HG03097 (cell line): ENCODE results near the gene CPB2.

ENCODE experiments used
- ATAC-seq: cut with Tn5 transposase; IDR thresholded peaks from one replicate; pipeline ENCODE4 v1.9.1; 2021; ENCODE audit not compliant: unreplicated experiment, low FRiP score

Gene CPB2

DNA sequence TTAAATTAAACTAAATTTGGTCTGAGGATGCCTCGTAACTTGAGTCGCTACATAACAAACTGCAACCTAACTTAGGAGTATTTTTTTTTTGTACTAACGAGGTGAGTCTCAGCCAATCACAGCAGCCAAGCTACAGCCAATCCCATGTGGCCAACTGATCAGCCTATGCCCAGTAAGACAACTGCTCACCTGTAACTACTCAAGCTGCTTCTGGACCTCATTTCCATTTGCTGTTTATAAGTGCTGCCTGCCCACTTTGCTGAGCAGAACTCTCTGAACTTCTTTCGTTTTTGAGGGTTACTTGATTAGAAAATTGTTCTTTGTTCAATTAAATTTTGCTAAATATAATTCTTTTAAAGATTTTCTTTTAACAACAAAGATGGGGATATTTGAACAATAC lies 3.8 kb downstream of the CPB2 start:
- ATAC-seq, result no peak

DNA sequence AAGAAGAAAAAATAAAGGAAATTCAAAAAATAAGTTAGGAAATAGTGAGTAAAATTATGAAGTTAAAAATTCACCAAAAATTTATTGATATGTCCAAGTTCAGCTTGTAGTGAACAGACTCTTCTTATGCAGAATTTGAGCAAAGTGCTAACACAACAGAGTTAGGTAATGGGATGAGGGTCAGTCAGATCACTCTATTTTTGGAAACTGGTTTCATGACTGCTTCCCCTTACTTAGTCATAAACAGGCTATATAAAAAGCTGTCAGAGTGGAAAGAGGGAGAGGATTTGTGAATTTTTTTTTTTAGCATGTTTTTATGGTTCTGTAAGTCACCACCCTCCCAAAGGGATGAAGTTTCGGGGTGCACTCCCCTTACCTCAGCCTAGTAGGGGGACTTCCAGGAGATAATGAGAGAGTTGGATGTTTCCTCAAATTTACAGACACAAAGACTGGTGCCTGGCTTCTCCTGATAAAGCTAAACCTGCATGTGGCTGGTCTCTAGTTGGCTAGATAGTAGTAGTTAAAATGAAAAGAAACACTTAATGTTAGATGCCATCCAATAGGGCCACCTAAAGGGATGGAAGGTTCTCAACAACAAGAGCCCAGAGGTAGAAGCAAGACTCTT lies 4.5 kb downstream of the CPB2 start:
- ATAC-seq, result no peak

DNA sequence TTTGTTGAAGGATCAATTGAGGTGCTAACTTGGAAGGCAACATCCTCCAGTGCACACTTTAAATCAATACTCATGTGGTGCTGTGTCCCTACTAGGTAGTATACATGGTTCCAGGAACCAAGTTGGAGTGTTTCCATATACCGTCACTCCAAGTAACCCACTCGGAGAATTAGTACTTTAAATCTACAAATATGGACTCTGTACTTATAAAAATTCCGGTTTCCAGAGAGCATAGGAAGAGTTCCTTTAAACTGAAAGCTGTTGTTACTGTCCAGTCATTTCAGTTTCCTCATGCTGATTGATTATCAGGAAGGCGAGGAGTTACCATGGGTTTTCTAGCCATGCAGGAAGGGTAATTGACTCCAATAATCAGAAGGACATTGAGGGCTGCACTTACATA lies 7.2 kb downstream of the CPB2 start:
- no peak for ATAC-seq

DNA sequence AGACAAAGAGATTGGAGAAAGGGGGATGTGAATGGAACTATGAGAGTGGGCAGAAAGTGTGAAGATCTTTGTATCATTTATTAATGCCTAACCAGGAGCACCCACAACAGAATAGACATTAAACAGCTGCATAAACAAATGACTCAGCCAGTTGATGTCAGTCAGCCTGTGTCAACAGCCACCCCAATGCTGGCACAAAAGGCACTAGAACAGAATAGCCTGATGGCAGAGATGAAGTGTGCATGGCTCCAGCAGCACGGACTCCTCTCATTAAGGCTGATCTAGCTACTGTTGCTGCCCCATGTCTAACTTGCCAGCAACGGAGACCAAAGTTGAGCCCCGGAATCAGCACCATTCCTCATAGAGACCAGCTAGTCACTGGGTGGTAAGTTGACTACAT lies 7.8 kb downstream of the CPB2 start:
- no peak for ATAC-seq

DNA sequence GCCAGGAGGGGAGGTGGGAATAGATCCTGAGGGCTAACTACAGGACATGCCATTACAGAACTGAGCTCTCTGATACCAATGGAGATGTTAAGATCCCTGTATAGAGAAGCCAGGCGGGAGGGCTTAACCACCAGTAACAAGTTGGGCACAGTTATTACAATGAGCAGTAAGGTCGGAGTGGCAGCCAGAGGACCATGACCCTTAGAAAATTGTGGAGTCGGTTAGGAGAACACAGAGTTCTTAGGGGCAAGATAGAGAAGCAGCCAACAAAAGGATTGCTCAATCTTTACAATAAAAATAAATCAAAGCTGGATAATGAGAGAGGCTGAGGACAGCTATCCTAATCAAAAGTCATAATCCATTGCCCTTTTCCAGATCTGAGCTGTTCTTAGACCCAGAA lies 10.4 kb downstream of the CPB2 start:
- ATAC-seq, result no peak

DNA sequence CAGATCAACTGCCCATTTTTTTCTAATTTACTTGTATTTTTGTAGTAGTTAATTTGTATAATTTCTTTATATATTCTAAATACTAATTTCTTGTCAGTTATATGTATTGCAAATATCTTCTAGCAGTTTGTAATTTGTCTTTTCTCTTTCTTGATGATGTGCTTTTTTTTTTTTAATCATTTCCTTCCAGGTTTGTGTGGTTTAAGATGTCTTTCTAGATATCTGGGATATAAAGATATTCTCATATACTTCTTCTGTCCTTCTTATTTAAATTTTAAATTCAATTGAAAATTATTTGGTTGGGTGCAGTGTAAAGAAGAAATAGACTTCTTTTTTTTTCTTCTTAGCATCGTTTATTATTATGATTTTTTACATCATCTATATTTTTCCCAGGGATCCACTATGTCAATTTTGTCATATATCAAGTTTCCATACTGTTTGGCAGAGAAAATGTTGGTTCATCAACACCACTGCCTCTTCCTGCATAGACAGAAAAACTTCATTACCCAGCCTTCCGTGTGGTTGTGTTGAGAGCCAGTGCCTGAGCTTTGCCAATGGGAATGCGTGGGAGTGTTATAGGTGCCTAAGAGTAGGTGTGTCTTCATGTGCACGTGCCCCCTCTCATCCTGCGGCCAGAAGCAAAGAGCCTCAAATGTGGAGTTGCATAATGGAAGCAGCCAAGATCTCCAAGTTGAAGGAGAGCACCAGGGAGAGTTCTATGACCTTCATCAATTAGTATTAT lies 15.8 kb downstream of the CPB2 start:
- no peak for ATAC-seq

DNA sequence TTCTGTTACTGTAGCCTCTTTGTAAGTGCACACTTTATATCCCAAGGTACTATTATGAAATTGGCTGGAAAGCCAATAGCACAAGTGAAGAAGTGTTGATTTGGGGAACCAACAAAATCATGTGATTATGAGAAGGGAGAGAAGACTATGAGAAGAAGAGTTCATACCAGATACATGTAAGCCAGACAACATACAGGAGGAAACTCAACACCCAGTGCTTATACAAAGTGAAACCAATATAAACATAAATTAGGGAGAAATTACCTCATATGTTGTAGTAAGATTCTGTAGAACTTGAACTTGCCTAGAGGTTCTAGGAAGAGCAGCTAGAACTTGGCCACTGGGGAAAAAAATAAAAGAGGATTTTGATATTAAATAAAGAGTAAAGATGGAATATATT lies 17.4 kb downstream of the CPB2 start:
- no peak for ATAC-seq

DNA sequence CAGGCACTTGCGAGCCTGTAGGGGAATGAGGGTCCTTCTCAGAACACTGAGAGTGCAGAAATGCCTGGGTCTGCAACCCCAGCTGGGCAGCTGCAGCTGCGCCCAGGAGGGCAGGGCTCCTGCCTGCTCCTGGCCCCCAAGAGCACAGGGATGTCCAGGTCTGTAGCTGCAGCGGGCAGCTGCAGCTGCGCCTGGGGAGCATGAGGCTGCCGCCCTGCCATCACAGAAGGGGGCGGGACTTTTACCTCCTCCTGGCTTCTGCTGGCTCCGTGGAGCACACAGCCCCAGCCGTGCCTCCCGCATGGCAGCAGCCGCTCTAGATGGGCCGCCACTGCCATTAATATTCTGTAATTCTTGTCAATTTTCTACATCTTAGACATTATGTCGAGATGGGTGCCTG lies 17.8 kb downstream of the CPB2 start:
- ATAC-seq, result no peak

DNA sequence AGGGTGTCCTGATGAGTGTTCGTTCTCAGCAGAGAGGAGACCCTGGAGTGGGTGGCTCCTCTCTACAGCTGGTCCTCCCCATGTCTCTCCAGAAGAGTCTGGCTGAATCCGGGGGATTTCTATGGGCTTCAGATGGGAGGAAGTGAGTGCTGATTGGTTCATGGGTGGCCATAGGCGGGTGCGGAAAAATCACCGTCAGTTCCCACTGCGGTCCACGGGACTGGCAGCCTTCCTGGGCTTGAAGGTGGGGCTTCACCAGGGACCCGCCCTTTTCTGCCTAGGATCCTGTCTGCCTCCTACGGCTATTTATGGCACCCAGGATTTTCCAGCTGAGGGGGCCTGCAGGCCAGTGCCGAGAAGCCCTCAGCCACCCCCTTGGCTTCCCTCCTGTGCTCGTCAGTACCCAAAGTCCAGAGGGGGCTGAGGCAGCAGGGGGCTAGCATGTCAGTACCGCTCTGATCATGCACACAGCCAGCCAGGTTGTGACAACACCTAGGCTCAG lies 18.4 kb downstream of the CPB2 start:
- ATAC-seq, result no peak

DNA sequence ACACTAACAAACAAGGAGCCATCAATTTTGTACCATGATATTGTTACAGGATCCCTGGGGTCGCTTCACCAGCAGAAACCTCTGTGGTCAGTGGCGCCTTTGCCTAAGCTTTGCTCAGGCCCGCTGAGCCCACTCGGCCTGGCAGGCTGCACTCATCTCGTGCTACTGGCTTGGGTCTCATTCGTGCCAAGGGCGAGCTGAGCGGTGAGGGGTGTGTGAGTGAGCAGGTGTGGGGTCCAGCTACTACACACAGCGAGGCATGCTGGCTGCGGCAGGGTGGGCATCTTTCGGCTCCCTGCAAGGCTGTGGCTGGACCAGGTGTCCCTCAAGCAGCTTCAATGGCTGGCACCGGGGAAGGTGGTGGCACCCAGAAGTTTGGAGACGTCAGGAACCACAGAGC lies 19.1 kb downstream of the CPB2 start:
- no peak for ATAC-seq

DNA sequence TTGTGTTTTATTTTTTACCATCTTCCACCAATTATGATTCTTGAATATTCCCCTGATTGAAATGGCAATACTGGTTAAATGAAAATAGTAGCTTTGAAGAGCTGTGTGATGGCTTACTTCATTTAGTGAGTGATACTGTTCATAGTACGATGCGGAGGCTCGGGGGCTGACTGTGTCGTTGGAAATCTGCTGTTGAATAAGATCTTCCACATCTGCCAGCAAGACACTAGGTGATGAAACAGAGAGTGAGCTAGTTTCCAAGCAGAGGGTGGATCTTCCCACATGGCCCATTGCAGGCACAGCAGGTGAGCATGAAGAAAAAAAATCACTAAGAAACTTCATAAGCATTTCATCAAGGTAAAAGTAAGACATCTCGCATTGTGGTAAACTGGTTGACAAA lies 22.5 kb downstream of the CPB2 start:
- ATAC-seq, result no peak

DNA sequence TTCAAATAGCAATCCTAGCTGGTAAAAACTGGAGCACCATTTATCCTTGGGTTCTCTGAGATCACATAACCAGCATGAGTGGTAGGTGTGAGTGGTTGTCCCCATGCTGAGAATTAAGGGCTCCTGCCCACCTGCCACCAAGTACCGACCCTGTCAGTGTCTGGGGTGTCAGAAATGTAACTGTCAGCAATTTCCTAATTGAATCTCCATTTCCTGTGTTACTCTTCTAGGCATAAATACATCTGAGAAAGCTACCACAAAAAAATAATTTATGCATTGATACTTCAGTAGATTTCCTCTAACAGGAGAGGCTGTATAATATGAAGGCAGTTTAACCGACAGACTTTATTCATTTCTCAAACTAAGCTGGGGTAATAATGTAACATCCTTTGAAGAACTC lies 25.1 kb downstream of the CPB2 start:
- ATAC-seq, result no peak

DNA sequence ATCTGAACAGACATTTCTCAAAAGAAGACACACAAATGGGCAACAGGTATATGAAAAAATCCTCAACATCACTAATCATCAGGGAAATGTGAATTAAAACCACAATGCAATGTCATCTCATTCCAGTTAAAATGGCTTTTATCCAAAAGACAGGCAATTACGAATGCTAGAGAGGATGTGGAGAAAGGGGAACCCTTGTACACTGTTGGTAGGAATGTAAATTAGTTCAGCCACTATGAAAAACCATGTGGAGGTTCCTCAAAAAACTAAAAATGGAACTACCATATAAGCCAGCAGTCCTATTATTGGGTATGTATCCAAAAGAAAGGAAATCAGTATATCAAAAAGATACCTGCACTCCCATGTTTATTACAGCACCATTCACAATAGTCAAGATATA lies 27.6 kb downstream of the CPB2 start:
- ATAC-seq, result no peak

DNA sequence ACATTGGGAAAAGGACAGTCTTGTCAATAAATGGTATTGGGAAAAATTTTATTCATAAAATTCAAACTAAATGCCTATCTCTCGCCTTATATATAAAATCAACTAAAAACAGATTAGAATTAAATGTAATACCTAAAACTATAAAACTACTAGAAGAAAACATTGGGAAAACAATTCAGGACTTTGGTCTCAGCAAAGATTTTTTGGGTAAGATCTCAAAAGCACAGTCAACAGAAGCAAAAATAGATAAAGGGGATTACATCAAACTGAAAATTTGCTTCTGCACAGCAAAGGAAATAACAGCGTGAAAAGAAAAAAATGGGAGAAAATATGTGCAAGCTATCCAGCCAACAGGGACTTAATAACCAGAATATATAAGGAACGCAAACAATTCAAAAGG lies 28.0 kb downstream of the CPB2 start:
- no peak for ATAC-seq

DNA sequence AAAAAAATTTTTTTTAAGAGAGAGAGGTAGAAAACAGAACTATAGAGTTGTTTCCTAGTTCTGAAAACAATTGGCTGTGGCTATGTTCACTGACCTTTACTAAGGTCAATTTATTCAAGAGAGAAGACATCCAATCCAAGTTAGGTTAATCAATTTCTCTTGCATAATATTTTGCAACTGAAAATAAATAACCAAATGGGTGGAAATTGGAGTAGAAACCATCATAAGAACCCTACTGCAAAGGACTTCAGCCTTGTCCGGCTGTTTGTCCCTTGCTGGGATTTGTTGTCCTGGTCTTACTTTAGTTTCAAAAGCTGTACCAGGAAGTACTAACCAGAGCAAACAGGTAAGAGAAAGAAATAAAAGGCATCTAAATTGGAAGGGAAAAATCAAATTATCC lies 29.0 kb downstream of the CPB2 start:
- no peak for ATAC-seq

DNA sequence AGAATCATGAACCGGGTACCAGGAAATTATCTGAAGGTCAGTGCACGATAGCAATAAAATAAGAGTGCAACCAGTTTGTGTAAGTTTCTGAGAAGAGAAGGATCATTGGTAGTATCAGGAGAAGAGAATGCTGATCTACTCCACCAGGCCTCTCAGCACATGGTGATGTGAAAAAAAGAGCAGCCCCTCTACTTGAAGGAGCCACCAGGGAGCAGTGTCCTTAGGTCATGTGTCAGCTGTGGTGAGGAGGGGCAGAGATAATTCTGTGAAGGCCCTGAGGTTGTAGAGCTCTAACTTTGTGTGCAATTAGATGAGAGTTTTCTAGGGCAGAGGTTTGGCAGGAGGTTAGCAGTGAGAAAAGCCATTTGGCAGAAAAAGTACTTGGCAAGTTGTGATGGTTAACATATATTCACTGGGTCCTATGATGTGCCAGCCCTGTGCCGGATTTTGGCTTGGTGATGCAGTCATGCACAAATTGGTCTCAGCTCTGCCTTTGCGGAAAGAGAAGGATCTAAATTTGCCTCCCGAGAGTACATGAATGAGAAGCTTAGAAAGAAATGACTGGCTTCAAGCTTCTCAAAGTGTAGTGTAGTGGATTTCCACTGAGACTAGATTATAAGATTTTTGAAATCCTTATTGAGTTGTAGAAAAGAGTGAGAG lies 33.1 kb downstream of the CPB2 start:
- no peak for ATAC-seq

DNA sequence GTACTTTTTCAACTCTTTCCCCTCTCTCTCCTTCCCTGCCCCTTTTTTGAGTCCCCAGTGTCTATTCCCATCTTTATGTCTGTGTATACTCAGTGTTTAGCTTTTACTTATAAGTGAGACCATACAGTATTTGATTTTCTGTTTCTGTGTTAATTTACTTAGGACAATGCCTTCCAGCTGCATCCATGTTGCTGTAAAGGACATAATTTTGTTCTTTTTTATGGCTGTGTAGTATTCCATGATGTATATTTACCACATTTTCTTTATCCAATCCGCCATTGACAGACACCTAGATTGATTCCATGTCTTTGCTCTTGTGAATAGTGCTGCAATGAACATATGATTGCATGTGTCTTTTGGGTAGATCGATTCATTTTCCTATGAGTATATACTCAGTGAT lies 41.5 kb downstream of the CPB2 start:
- ATAC-seq, result no peak

DNA sequence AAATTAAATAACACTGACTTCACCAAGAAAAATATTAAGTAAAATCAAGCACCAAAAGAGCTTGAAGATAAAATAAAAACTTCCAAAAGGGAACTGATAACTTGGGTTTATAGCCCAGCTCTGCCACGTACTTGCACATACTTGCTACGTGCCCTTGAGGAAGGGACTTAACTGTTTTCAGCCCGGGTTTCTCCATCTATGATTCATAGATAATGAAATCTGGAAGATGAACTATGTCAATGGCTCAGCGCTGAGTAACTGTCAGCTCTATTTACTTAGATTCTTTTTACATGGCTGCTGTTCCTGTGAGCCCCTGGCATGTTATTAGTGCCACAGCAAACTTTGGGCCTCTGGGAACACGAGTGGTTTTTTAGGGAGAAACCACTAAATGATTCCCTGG lies 42.6 kb downstream of the CPB2 start:
- ATAC-seq, result no peak

DNA sequence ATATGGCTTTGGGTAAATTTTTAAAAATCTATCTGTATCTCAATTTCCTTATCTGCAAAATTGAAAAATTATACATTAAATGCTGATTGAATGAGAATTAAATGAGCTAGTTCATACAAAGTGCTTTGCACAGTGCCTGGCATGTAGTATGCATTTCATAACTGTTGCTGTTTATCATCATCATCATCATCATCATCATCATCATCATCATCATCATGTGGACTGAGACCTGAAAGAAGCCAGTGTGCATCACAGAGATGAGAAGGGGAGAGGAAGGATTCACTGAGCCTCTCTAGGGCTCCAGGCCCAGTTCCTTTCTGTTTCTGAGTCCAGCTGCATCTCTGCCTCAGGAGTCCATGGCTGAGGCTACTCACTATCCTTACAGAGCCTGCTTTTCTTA lies 45.4 kb downstream of the CPB2 start:
- no peak for ATAC-seq

DNA sequence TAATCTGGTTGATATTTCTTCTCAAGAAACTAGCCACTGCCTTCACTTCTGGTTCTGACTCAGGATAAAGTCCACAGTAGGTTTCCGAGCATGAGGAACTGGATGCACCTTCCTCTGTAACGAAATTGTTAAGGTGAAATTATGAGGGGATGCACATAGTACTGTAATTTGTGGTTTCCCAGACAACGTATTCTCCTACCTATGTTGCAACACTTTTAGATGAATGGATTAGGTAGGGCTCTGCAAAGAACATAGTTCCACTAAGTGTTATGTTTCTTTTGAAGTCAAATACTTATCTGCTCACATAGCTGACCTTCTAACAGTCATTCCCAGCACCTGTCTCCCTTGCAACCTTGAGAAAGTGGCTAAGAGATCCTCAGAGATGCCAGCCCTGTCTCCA lies 46.6 kb downstream of the CPB2 start:
- ATAC-seq, result no peak

DNA sequence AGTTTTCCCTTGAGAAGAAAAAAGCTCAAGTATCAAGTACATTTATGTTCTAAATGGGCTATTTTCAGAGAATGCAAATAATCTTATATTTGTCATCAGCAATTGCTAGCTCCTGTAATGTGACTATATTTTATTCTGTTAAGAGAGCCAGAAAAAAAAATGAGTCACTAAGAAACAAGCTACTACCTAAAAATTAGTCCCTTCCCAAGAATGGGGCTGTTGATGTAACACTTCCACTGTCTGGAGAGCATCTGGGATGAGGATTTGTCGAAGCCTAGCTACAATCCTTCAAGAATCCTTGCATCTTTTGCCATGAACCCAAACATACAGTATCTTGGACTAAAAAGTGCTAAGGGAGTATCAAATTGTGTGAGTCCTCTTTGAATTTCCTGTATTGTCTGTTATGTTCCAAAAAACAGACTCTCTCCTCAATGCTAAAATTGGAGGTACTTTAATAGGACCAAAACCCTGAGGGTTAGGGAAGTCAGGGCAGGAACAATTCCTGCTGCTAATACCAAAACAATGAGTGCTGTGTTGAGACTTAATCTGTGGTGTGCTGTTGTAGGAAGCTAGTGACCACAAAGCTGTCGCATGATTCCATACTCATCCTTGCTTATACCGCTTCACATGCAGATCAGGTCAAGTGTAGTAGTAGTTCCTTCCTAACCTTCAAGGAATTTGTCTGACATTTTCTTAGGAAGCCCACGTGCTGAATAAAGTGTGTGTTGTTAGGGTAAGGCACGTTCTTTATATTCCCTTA lies 47.4 kb downstream of the CPB2 start:
- ATAC-seq, result no peak
